ENCODE measurements around the gene CDH12.

DNA sequence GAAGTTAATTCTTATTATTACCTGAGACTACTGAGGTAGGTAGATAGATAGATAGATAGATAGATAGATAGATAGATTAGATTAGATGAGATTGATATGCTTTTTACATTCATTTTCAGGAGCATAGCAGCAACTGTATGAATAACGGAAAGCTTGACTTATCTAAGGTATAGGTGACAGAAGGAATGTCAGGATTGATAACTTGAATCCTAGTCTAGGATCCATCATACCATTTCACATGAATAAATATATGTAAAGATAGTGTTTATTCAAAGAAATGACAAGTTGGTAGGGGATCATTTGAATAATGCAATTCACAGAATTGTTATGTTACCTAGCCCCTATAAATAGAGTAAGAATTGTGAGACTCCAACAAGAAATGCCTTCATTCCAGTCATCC lies 1008.2 kb downstream of the CDH12 start:
- TF ChIP-seq GATA3 (IDR thresholded peaks at IDR 0.05; ENCODE audit: low read depth, low read length) (no peak), GATA2 (IDR thresholded peaks at IDR 0.05; ENCODE audit: low read depth, low read length) (no peak)

Measured in SH-SY5Y (cell line).